PFSK-1 (cell line): Measurements from ENCODE around the gene MYMX.

Experiments
- FOXP2 ChIP-seq: optimal IDR thresholded peaks from 2 replicates; pipeline ENCODE3; 2011; ENCODE audit warnings: borderline replicate concordance, control low read depth, inconsistent platforms; ENCODE audit not compliant: insufficient read depth; ENCODE audit errors: extremely low read length, extremely low read depth
- POLR2AphosphoS5 ChIP-seq: IDR thresholded peaks from 2 replicates; pipeline ENCODE4 v1.6.1; 2012; ENCODE audit warnings: low read depth, mild to moderate bottlenecking, control low read depth, low read length, moderate library complexity
- SIN3A ChIP-seq: IDR thresholded peaks from 2 replicates; pipeline ENCODE4 v1.6.1; 2012; ENCODE audit warnings: mild to moderate bottlenecking, low read length, moderate library complexity, borderline replicate concordance; ENCODE audit not compliant: insufficient read depth
- TAF1 ChIP-seq: IDR thresholded peaks from 2 replicates; pipeline ENCODE4 v1.6.1; 2012; ENCODE audit warnings: low read length, control low read depth, borderline replicate concordance; ENCODE audit not compliant: insufficient read depth
- TF ChIP-seq, protein P1 (sequence below), 2 experiments: IDR thresholded peaks; 2 replicates each; pipeline versions ENCODE4 v1.6.1 to v1.8.0; 2011 to 2012; ENCODE audit warnings: low read depth in 2 of 2, low read length in 2 of 2, control low read depth in 1 of 2, inconsistent platforms in 1 of 2, mild to moderate bottlenecking in 1 of 2, moderate library complexity in 1 of 2; ENCODE audit not compliant: insufficient read depth in 1 of 2

Gene MYMX

DNA sequence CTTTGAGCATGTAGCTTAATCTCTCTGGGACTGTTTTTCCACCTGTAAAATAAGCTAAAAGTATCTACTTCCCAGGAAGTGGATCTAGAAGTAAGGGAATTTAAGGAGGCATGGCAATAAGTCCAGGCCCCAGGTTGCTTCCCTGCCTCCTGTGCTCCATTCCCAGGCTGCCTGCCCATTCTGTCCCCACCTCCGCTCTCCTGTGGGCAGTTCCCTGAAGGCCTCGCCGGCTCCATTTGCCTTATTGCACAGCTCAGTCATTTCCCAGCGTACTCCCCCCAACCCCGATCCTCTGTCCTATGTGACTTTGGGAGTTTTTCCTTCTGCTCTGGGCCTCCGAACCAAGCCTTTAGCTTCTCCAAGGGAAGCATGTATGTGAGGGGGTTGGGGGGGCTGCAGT, 11.3 kb downstream of the MYMX start:
- no peak for TF ChIP-seq TAF1
- TF ChIP-seq POLR2AphosphoS5: no peak
- no peak for TF ChIP-seq FOXP2

DNA sequence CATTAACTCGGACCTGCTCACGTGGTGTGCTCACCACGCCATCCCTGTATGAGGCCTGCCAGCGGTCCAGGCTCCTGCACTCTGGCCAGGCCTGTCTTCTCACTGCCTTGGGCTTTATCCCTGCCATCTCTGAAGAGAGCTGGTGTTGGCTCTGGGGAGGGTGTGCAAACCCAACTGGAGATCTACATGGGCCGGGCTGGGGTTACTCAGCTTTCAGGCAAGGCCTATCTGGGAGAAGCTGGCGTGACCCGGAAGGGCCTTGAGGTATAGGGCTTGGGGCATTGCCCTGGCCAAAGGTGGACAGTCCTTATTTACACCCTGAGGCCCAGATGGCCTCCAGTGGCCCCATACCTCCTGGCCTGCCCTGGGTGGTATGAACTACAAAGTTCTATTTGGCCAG, 11.7 kb downstream of the MYMX start:
- no peak for TF ChIP-seq TAF1
- no peak for TF ChIP-seq FOXP2
- TF ChIP-seq, protein P1, sequence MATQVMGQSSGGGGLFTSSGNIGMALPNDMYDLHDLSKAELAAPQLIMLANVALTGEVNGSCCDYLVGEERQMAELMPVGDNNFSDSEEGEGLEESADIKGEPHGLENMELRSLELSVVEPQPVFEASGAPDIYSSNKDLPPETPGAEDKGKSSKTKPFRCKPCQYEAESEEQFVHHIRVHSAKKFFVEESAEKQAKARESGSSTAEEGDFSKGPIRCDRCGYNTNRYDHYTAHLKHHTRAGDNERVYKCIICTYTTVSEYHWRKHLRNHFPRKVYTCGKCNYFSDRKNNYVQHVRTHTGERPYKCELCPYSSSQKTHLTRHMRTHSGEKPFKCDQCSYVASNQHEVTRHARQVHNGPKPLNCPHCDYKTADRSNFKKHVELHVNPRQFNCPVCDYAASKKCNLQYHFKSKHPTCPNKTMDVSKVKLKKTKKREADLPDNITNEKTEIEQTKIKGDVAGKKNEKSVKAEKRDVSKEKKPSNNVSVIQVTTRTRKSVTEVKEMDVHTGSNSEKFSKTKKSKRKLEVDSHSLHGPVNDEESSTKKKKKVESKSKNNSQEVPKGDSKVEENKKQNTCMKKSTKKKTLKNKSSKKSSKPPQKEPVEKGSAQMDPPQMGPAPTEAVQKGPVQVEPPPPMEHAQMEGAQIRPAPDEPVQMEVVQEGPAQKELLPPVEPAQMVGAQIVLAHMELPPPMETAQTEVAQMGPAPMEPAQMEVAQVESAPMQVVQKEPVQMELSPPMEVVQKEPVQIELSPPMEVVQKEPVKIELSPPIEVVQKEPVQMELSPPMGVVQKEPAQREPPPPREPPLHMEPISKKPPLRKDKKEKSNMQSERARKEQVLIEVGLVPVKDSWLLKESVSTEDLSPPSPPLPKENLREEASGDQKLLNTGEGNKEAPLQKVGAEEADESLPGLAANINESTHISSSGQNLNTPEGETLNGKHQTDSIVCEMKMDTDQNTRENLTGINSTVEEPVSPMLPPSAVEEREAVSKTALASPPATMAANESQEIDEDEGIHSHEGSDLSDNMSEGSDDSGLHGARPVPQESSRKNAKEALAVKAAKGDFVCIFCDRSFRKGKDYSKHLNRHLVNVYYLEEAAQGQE (IDR thresholded peaks at IDR 0.05; ENCODE audit: insufficient read depth in 1 of 2, low read depth in 2 of 2, low read length in 2 of 2): no peak
- no peak for TF ChIP-seq SIN3A
- no peak for TF ChIP-seq POLR2AphosphoS5

DNA sequence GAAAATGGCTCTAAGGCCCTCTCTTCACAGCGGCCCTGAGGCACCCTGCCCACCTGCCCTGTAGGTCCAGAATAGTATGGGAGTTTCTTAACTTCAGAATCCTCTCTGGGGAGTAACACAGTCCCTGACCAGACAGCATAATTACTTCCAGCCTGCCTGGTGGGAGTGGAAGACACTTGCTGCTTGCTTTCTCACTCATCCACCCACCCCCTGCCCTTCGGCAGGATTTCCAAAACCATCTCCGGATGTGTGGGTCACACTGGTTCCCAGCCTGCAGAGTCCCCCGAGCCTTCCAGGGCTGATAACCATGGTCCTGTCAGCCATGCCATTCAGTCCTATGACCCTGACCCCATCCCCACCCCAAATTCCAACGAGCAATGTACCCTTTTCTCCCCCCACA, 12.1 kb downstream of the MYMX start:
- TF ChIP-seq TAF1 (no peak), FOXP2 (no peak), POLR2AphosphoS5 (no peak), SIN3A (no peak)
- TF ChIP-seq, protein P1 (IDR thresholded peaks at IDR 0.05; ENCODE audit: insufficient read depth in 1 of 2, low read depth in 2 of 2, low read length in 2 of 2): no peak

DNA sequence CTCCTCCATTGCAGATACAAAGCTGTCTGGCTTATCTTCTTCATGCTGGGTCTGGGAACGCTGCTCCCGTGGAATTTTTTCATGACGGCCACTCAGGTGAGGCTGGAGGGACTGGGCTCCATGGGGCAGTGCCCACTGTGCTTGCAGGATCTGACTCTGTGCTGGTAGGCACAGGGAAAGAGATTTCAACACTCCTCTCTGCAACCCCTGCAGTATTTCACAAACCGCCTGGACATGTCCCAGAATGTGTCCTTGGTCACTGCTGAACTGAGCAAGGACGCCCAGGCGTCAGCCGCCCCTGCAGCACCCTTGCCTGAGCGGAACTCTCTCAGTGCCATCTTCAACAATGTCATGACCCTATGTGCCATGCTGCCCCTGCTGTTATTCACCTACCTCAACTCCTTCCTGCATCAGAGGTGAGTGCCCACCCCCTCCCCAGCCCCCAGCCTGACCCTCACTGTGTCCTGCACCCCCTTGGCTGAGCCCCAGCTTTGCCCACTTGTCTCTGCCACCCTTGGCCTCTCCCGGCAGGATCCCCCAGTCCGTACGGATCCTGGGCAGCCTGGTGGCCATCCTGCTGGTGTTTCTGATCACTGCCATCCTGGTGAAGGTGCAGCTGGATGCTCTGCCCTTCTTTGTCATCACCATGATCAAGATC, 12.8 kb downstream of the MYMX start:
- TF ChIP-seq, protein P1 (IDR thresholded peaks at IDR 0.05; ENCODE audit: insufficient read depth in 1 of 2, low read depth in 2 of 2, low read length in 2 of 2): no peak
- no peak for TF ChIP-seq SIN3A
- TF ChIP-seq FOXP2: no peak
- TF ChIP-seq POLR2AphosphoS5: no peak
- no peak for TF ChIP-seq TAF1

DNA sequence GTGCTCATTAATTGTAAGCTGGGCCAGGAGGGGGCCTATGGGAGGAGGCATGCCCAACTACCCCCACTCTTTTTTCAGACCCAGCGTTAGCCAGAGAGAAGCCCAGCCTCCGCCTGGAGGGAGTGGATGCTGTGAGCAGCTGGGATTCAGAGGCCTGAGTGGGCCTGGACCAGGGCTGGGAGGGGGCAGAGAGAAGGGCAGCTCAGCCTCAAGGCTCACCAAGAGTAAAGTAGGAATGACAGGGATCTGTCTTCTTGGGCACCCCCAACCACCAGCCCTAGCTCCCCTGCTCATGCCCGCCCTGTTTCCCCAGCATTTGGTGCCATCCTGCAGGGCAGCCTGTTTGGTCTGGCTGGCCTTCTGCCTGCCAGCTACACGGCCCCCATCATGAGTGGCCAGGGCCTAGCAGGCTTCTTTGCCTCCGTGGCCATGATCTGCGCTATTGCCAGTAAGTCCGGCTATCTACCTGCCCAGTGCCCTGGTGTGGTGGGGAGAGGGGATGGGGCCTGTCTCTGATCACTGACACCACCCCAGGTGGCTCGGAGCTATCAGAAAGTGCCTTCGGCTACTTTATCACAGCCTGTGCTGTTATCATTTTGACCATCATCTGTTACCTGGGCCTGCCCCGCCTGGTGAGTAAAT, 13.4 kb downstream of the MYMX start:
- TF ChIP-seq FOXP2 (no peak), POLR2AphosphoS5 (no peak), SIN3A (no peak), TAF1 (no peak)
- TF ChIP-seq, protein P1 (IDR thresholded peaks at IDR 0.05; ENCODE audit: insufficient read depth in 1 of 2, low read depth in 2 of 2, low read length in 2 of 2): no peak
